ENCODE measurements around the gene NRXN2.
"Not testable (repeated sequence)": the region's sequence is repeated elsewhere in the genome, so short reads cannot be mapped to it uniquely, and the experiment has no call there.

NRXN2 gene

DNA sequence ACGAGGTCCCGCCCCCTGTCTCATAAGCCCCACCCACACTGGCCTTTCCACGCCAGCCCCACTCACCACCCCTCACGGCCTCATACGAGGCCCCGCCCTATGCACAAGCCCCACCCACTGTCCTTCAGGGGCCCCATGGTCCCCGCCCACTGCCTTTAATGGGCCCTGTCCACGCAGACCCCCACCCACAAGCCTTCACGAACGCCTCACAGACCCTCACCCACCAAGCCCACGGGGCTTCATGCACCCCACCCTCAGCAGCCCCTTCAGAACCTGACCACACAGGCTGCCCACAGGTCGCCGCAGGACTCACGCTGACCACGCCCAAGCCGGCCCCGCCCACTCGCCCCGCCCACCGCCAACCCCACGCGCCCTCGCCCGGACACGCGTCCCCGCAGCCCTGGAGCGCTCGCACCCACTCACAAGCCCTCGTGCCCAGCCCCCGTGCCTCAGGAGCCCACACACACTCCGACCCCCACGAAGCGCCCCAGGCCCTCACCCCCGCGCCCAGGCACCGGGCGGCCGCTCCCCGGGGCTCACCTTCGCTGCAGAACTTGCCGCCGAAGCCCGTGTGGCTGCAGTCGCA is 10.5 kb downstream of the NRXN2 start:
- Histone ChIP-seq H3K36me3 (no peaks in the 10 kb centered on the region), H3K4me1 (peaks cover 55% of the 10 kb centered on the region), H3K4me3 (no peak overlapping the region), H3K27me3 (peaks cover 60% of the 10 kb centered on the region), H3K27ac (no peak overlapping the region), H3K4me2 (no peak overlapping the region), H3K9ac (no peak overlapping the region), H4K20me1 (peaks cover 6% of the 10 kb centered on the region; the same call in 1 of the 2 replicates), H3K9me3 (no peaks in the 10 kb centered on the region)
- TF ChIP-seq Cebpa-rat (IDR thresholded peaks at IDR 0.05), result no peak

DNA sequence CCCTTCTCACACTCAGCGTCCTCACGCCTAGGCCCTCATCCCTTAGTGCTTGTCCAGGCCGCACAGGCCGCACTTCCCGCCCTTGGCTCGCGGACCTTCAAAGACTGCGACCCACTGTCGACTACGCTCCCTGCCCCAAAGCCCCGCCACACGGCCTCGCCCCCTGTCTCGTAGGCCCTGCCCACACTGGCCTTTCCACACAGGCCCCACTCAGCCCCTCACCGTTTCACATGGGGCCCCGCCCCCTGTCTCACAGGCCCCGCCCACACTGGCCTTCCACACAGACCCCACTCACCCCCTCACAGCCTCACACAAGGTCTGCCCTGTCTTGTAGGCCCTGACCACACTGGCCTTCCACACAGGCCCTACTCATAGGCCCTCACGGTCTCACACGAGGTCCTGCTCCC is 11.0 kb downstream of the NRXN2 start:
- TF ChIP-seq Cebpa-rat (IDR thresholded peaks at IDR 0.05), result no peak
- no peak overlapping the region for H3K9ac ChIP-seq
- no peaks in the 10 kb centered on the region for H3K36me3 ChIP-seq
- no peak overlapping the region for H3K27ac ChIP-seq
- H3K9me3 ChIP-seq, result no peaks in the 10 kb centered on the region
- no peak overlapping the region for H3K4me2 ChIP-seq
- no peak overlapping the region for H3K4me3 ChIP-seq
- peaks cover 49% of the 10 kb centered on the region for H3K4me1 ChIP-seq
- H3K27me3 ChIP-seq, result peaks cover 60% of the 10 kb centered on the region
- H4K20me1 ChIP-seq, result peaks cover 6% of the 10 kb centered on the region; the same call in 1 of the 2 replicates

DNA sequence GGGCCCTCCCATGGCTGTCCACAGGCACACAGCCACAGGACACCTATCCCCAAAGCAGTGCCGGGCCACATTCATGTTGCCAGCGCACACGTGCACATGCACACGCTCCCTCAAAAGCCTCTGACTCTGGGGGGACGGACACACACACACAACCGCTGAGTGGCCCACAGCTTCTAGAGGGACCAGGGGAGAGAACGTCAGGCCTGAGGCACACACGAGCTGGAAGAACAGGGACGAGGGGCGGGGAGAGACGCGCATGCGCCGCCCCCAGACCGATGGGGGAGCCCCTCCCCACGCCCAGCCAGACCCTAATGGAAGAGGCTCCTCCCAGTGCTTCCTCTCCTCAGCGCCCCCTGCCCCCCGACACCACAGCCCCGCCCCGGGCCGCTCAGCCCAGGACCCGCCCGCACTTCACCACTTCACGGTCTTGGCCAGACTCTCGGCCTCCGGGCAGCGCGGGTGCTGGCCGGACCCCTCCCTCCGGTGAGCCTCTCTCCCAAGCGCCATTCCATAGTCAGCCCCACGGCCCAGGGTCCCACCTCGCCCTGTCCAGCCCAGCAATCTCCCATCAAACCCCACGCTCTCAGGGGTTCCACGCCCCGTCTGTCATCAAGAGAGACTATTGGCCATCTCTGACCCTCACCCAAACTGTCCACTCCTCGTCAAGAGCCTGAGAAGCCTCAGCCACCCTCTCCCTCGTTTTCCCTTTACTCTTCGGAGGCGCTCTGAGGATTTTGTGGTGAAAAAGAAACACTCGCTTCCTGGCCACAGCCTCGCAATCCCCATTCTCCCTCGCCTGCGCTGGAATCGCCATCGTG is 11.7 kb downstream of the NRXN2 start:
- no peak for TF ChIP-seq Cebpa-rat (IDR thresholded peaks at IDR 0.05)
- Histone ChIP-seq H3K27me3 (peaks cover 60% of the 10 kb centered on the region), H3K4me2 (peak overlapping the region; percentile 36), H4K20me1 (peaks cover 6% of the 10 kb centered on the region; the same call in 1 of the 2 replicates), H3K9ac (no peak overlapping the region), H3K36me3 (no peaks in the 10 kb centered on the region), H3K9me3 (no peaks in the 10 kb centered on the region), H3K4me1 (peaks cover 43% of the 10 kb centered on the region), H3K27ac (no peak overlapping the region), H3K4me3 (no peak overlapping the region)

DNA sequence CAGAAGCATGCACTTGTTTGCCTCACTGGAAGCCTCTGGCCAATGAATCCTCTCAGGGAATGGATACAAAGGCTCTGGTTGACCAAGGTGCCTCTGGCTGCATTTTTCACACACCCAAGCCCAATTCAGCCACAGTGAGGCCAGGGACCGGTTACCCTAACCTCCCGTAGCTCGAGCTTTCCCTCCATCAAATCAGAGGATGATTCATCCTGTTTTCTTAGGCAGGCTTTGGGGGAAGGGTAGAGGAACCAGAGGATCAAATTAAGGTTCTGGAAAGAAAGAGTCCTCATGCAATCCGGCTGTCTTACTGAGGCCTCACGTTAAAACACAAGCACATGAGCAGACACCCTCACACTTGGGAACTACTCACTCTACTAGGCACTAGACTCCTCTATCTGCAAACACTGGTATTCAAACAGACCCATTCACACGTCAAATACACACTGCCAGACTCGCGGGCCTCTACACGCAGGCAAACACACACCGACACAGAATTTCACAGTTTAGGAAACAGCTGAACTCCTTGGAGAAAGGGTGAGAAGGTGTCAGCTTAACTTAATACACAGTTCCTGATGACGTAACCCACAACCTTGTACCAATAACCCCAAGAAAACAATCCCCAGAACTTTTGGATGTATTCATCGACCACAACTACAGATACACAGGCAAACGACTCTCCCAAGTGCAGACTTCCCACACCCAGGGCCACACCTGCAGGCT is 12.4 kb downstream of the NRXN2 start:
- Histone ChIP-seq H3K36me3 (no peaks in the 10 kb centered on the region), H3K9me3 (no peaks in the 10 kb centered on the region), H3K27me3 (peaks cover 57% of the 10 kb centered on the region), H3K27ac (no peak overlapping the region), H3K4me2 (peak overlapping the region; percentile 36), H3K4me1 (peaks cover 35% of the 10 kb centered on the region), H4K20me1 (peaks cover 6% of the 10 kb centered on the region; the same call in 1 of the 2 replicates), H3K9ac (no peak overlapping the region), H3K4me3 (no peak overlapping the region)
- no peak for TF ChIP-seq Cebpa-rat (IDR thresholded peaks at IDR 0.05)

DNA sequence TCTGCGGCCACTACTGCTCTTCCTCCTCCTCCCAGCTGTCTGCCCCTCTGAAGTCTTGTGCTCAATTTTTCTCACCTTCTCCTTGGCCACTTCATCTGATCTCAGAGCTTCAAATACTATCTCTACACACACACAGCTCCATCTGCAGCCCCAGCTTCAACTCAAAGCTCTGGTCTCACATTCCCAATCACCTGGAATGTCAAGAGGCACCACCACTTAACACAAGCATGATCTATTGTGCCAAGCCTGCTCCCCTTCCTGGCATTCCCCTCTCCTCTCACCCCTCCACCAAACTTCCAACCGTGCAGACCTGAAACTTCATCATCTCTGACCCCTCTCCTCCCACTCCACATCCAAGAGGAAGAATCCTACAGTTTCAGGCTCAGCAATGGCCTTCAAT is 17.5 kb downstream of the NRXN2 start:
- no peak overlapping the region for H3K4me3 ChIP-seq
- no peak for TF ChIP-seq Cebpa-rat (IDR thresholded peaks at IDR 0.05)
- H3K9ac ChIP-seq, result no peak overlapping the region
- no peaks in the 10 kb centered on the region for H4K20me1 ChIP-seq
- peaks cover 6% of the 10 kb centered on the region for H3K27me3 ChIP-seq
- H3K27ac ChIP-seq, result no peak overlapping the region
- H3K4me1 ChIP-seq, result 0 out of 2 replicates have a peak, but pooled peaks cover 3% of the 10 kb centered on the region
- H3K4me2 ChIP-seq, result no peak overlapping the region
- no peaks in the 10 kb centered on the region for H3K36me3 ChIP-seq
- H3K9me3 ChIP-seq, result no peaks in the 10 kb centered on the region

DNA sequence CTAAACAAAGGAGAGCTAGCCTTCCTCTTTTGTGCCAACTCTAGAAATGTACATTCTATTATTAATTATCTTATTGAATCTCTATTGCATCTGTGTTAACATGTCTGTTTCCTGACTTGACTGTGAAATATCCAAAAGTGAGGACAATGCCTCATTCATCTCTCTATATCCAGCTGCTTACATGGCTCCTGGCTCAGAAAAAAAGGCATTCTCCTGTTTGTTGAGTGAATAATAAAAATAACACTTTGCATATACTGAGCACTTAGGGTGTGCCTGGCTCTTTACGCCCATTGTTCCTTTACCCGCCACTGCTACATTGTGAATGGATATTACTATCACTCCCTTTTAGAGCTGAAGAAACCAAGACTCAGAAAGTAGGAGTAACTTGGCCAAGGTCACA is 19.9 kb downstream of the NRXN2 start:
- H3K27me3 ChIP-seq, result no peaks in the 10 kb centered on the region
- H4K20me1 ChIP-seq, result no peaks in the 10 kb centered on the region
- H3K4me2 ChIP-seq, result no peak overlapping the region
- no peak overlapping the region for H3K4me3 ChIP-seq
- no peaks in the 10 kb centered on the region for H3K36me3 ChIP-seq
- no peak overlapping the region for H3K27ac ChIP-seq
- no peaks in the 10 kb centered on the region for H3K9me3 ChIP-seq
- no peaks in the 10 kb centered on the region for H3K4me1 ChIP-seq
- TF ChIP-seq Cebpa-rat (IDR thresholded peaks at IDR 0.05), result no peak
- no peak overlapping the region for H3K9ac ChIP-seq

DNA sequence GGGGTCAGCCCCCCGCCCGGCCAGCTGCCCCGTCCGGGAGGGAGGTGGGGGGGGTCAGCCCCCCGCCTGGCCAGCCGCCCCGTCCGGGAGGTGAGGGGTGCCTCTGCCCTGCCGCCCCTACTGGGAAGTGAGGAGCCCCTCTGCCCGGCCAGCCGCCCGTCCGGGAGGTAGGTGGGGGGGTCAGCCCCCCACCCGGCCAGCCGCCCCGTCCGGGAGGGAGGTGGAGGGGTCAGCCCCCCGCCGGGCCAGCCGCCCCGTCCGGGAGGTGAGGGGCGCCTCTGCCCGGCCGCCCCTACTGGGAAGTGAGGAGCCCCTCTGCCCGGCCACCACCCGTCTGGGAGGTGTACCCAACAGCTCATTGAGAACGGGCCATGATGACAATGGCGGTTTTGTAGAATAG is 21.0 kb downstream of the NRXN2 start:
- H4K20me1 ChIP-seq, H3K4me3 ChIP-seq, H3K9me3 ChIP-seq, H3K36me3 ChIP-seq, H3K27me3 ChIP-seq, H3K4me1 ChIP-seq, H3K27ac ChIP-seq, H3K9ac ChIP-seq, H3K4me2 ChIP-seq: not testable (repeated sequence)

DNA sequence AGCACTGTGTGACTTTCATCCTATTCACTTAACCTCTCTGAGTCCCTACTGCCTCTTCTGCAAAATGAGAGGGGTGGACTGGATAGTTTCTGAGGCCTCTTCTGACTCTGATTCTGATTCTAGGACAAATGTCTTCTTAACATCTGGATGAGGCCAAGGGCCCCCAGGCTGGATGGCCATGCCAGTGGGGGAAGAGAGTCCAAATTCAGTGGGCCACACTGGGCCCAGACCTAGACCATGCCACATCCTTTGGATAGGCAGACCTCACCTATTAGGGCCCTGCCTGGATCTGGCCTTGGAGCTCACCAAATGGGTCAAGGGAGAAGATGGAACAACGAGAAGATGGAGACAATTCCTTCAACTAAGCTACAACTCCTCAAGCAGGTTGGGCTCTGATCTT is 24.6 kb downstream of the NRXN2 start:
- H3K4me3 ChIP-seq, result no peak overlapping the region
- H3K27ac ChIP-seq, result no peak overlapping the region
- H3K9me3 ChIP-seq, result no peaks in the 10 kb centered on the region
- peaks cover 38% of the 10 kb centered on the region for H3K4me1 ChIP-seq
- TF ChIP-seq Cebpa-rat (IDR thresholded peaks at IDR 0.05), result no peak
- no peaks in the 10 kb centered on the region for H4K20me1 ChIP-seq
- H3K36me3 ChIP-seq, result no peaks in the 10 kb centered on the region
- no peaks in the 10 kb centered on the region for H3K27me3 ChIP-seq
- H3K9ac ChIP-seq, result no peak overlapping the region
- H3K4me2 ChIP-seq, result no peak overlapping the region

DNA sequence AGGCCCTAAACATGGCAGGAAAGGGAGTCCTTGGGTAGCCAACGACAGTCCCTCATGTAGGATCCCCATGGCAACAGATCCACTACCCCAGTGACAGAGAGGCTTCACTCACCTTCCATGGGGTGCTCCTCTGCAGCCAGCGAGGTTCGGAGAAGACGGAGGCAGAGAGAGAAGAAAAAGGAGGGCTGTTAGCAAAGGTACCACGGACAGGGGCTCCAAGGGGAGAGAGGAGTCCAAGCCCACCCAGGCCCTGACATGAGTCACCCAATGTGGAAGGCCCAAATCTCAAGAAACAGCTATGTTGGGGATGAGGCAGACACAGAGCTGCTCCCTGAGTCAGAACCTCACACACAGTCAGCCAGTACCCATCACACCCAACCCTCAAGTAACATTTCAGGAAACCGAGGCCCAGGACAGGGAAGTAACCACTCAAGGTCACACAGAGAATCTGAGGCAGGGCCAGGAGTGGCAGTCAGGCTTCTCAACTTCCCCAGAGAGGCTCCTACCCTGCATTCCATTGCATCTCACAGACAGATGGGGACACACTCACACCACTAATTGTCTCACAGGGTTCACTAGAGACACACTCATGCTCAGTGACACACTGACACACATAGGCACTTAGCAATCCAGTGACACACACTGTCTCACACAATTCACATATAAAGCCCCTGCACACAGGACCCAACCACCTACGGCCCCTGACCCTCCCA is 25.2 kb downstream of the NRXN2 start:
- no peaks in the 10 kb centered on the region for H4K20me1 ChIP-seq
- no peaks in the 10 kb centered on the region for H3K27me3 ChIP-seq
- H3K27ac ChIP-seq, result no peak overlapping the region
- no peak overlapping the region for H3K4me2 ChIP-seq
- H3K36me3 ChIP-seq, result no peaks in the 10 kb centered on the region
- no peaks in the 10 kb centered on the region for H3K9me3 ChIP-seq
- no peak for TF ChIP-seq Cebpa-rat (IDR thresholded peaks at IDR 0.05)
- no peak overlapping the region for H3K4me3 ChIP-seq
- H3K4me1 ChIP-seq, result peaks cover 44% of the 10 kb centered on the region
- H3K9ac ChIP-seq, result no peak overlapping the region
